Mammary epithelial cell (primary cell): ENCODE results near the gene SUSD2.

ENCODE experiments used
- EZH2 ChIP-seq: IDR thresholded peaks from 2 replicates; pipeline ENCODE4 v1.6.1; 2012; ENCODE audit warnings: low read length, inconsistent platforms, borderline replicate concordance
- TF ChIP-seq, protein P1 (sequence below), 2 donors: IDR thresholded peaks in 1 of 2; conservative IDR thresholded peaks in 1 of 2; 2 replicates each; pipeline ENCODE4 v1.5.1; 2011 to 2012; ENCODE audit warnings: inconsistent platforms in 2 of 2, low read length in 2 of 2, mild to moderate bottlenecking in 2 of 2, control low read depth in 1 of 2, low read depth in 1 of 2; ENCODE audit not compliant: insufficient read depth in 1 of 2; ENCODE audit errors: extremely low read depth in 1 of 2

DNA sequence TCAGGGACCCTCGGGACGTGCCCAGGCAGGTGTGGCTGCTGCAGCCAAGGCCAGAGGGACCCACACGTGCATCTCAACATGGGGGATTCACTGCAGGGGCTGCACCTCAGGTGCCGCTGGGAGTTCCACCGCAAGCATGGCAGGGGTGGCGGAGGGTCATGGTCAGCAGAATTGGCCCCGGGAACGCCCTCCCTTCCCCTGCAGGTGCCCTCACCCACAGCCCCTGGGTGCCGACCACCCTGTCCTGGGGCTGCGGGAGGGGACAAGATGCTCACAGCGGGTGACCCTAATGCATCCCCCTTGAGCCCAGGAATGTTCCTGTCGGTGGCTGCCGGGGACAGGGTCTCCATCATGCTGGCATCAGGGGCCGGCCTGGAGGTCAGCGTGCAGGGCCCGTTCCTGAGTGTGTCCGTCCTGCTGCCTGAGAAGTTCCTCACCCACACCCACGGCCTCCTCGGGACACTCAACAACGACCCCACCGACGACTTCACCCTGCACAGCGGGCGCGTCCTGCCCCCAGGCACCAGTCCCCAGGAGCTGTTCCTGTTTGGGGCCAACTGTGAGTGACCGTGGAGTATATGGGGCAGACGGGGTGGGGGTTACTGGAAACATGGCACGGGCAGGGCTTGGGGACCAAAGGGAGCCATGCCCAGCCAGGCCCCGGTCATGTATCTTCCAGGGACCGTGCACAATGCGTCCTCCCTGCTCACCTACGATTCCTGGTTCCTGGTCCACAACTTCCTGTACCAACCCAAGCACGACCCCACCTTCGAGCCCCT, 5.8 kb downstream of the SUSD2 start:
- TF ChIP-seq, protein P1, sequence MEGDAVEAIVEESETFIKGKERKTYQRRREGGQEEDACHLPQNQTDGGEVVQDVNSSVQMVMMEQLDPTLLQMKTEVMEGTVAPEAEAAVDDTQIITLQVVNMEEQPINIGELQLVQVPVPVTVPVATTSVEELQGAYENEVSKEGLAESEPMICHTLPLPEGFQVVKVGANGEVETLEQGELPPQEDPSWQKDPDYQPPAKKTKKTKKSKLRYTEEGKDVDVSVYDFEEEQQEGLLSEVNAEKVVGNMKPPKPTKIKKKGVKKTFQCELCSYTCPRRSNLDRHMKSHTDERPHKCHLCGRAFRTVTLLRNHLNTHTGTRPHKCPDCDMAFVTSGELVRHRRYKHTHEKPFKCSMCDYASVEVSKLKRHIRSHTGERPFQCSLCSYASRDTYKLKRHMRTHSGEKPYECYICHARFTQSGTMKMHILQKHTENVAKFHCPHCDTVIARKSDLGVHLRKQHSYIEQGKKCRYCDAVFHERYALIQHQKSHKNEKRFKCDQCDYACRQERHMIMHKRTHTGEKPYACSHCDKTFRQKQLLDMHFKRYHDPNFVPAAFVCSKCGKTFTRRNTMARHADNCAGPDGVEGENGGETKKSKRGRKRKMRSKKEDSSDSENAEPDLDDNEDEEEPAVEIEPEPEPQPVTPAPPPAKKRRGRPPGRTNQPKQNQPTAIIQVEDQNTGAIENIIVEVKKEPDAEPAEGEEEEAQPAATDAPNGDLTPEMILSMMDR (conservative IDR thresholded peaks at IDR 0.05 in 1 of 2, IDR thresholded peaks at IDR 0.05 in 1 of 2; ENCODE audit: extremely low read depth in 1 of 2, insufficient read depth in 1 of 2, low read depth in 1 of 2, low read length in 2 of 2): no peak
- TF ChIP-seq EZH2: no peak
